ENCODE measurements around the gene ELAC1.

DNA sequence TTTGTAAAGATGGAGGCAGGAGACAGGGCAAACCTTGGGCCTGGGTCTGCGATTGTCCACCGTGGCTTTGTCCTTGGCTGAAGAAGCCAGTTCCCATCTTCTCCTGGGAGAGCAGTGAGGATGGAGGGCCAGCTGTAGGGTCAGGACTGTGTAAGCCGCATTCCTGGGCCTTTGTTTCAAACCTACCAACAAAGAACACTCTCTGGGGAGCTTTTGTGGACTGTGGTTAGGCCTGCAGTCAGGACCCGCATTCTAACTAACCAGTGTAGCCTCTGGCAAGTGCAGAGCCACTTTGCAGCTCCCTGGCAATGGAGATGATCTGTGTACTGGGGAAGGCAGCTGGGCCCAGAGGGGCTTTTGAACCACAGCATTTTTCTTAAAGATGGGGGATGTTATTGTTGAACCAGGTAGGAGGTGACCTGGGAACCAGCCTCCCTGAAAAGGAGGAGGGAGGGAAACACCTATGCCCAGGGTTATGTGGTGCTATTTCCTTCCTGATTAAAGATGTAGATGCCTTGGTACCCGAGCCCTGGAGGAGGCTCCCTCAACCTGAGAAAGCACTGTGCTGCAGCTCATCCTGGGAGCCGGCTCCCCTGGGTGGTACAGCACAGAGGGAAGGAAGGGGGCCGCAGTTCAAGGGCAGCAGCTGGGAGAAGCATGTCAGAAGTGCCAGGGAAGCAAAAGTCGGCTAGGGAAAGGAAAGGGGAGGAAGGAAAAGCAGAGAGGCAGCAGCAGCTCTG, 49.5 kb downstream of the ELAC1 start:
- TF ChIP-seq, protein P1, sequence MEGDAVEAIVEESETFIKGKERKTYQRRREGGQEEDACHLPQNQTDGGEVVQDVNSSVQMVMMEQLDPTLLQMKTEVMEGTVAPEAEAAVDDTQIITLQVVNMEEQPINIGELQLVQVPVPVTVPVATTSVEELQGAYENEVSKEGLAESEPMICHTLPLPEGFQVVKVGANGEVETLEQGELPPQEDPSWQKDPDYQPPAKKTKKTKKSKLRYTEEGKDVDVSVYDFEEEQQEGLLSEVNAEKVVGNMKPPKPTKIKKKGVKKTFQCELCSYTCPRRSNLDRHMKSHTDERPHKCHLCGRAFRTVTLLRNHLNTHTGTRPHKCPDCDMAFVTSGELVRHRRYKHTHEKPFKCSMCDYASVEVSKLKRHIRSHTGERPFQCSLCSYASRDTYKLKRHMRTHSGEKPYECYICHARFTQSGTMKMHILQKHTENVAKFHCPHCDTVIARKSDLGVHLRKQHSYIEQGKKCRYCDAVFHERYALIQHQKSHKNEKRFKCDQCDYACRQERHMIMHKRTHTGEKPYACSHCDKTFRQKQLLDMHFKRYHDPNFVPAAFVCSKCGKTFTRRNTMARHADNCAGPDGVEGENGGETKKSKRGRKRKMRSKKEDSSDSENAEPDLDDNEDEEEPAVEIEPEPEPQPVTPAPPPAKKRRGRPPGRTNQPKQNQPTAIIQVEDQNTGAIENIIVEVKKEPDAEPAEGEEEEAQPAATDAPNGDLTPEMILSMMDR (IDR thresholded peaks at IDR 0.05), result no peak
- TF ChIP-seq EP300 (IDR thresholded peaks at IDR 0.05) (no peak), POLR2A (IDR thresholded peaks at IDR 0.05) (no peak)
